ENCODE measurements around the gene RDH12.

DNA sequence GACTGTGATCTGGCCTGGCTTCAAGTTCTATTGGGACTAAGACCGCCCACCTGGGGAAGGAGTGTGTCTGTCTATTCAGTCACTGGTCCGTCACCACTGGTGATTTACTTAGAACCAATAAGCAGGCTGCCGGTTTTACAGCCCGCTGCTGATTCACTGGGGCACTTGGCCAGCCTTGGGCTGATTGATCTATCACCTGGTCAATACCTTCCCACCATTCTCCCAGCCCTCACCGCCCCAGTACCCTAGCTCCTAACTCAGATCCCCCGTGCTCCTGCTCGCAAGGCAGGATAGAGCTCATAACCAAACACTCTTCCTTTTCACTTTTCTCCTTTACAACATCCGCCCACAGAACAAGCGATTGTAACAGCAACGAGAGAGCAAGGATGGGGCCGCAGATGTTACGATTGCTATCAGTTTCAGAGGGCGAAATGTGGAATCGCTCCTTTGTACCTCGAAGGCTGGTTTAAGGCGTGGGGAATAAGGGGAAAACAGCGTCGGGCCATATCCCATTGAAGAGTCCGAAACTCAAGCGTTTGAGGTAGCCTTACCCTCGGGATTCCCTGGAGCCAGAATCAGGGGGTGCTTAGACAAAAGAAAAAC is 6.8 kb upstream of the RDH12 start:
- TF ChIP-seq, protein P1, sequence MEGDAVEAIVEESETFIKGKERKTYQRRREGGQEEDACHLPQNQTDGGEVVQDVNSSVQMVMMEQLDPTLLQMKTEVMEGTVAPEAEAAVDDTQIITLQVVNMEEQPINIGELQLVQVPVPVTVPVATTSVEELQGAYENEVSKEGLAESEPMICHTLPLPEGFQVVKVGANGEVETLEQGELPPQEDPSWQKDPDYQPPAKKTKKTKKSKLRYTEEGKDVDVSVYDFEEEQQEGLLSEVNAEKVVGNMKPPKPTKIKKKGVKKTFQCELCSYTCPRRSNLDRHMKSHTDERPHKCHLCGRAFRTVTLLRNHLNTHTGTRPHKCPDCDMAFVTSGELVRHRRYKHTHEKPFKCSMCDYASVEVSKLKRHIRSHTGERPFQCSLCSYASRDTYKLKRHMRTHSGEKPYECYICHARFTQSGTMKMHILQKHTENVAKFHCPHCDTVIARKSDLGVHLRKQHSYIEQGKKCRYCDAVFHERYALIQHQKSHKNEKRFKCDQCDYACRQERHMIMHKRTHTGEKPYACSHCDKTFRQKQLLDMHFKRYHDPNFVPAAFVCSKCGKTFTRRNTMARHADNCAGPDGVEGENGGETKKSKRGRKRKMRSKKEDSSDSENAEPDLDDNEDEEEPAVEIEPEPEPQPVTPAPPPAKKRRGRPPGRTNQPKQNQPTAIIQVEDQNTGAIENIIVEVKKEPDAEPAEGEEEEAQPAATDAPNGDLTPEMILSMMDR (IDR thresholded peaks at IDR 0.05; ENCODE audit: insufficient read depth, low read length), result no peak
- TF ChIP-seq POLR2AphosphoS5 (IDR thresholded peaks at IDR 0.05; ENCODE audit: low read depth), result no peak
